Naive thymus-derived CD4-positive, alpha-beta T cell (primary cell): ENCODE measurements around the gene GMNC. TPM values are rescaled to one million over a fixed set of nuclear protein-coding genes. Genes with fewer than 3 reads are reported as not detected.
A peak's percentile ranks its signal among the peaks of the same experiment; 100 is the strongest.

Source experiments
- ATAC-seq: fragments of 150-1000 bp; cut with Tn5 transposase; 2 replicates; pipeline ENCODE4 v1.10.0; 2021; ENCODE audit warnings: mild to moderate bottlenecking, moderate library complexity
- CTCF ChIA-PET: fragments of 350-600 bp; sonication (Branson Sonifier 250); formaldehyde crosslinking; loops from one replicate; lab custom pipeline; 2021; ENCODE audit warnings: antibody characterized with exemption; lab: Charles Lee
- POLR2A ChIA-PET: fragments of 350-600 bp; sonication (Branson Sonifier 250); formaldehyde crosslinking; loops from one replicate; lab custom pipeline; 2021; ENCODE audit warnings: antibody characterized with exemption, inconsistent platforms; lab: Charles Lee
- DNase-seq, 9 donors: peaks; one replicate each; pipeline versions ENCODE4 v3.0.0 to v3.0.0-alpha.2; 2020 to 2022; ENCODE audit warnings: mixed read lengths in 1 of 9
- H3K27ac ChIP-seq: one replicate; pipeline ENCODE4 v1.7.0; 2013; ENCODE audit warnings: mild to moderate bottlenecking, low read depth, low read length, moderate library complexity
- H3K27me3 ChIP-seq, 2 donors: one replicate each; pipeline ENCODE4 v1.7.0; 2013; ENCODE audit warnings: low read length in 2 of 2, mild to moderate bottlenecking in 2 of 2, moderate library complexity in 2 of 2; ENCODE audit not compliant: control insufficient read depth in 2 of 2, insufficient read depth in 2 of 2
- H3K36me3 ChIP-seq, 3 experiments: 1 replicate in 2 of 3; 2 replicates in 1 of 3; pipeline ENCODE4 v1.7.0; 2013; ENCODE audit warnings: low read length in 3 of 3, mild to moderate bottlenecking in 3 of 3, moderate library complexity in 1 of 3; ENCODE audit not compliant: insufficient read depth in 3 of 3, control insufficient read depth in 2 of 3
- H3K4me1 ChIP-seq, 2 donors: one replicate each; pipeline ENCODE4 v1.7.0; 2013; ENCODE audit warnings: low read length in 2 of 2, mild to moderate bottlenecking in 2 of 2, moderate library complexity in 1 of 2; ENCODE audit not compliant: control insufficient read depth in 2 of 2, insufficient read depth in 2 of 2
- H3K4me3 ChIP-seq: 2 replicates; pipeline ENCODE4 v1.7.0; 2013; ENCODE audit warnings: mild to moderate bottlenecking, low read length
- H3K9me3 ChIP-seq, 3 experiments: 1 replicate in 2 of 3; 2 replicates in 1 of 3; pipeline ENCODE4 v1.7.0; 2013; ENCODE audit warnings: low read length in 3 of 3; ENCODE audit not compliant: control insufficient read depth in 2 of 3
- H3K27ac Mint-ChIP-seq, 9 donors: one replicate each; pipeline ENCODE4 v1.8.0; 2020 to 2022; ENCODE audit warnings: mixed read lengths in 9 of 9, mild to moderate bottlenecking in 8 of 9, moderate library complexity in 5 of 9, inconsistent platforms in 2 of 9
- H3K27me3 Mint-ChIP-seq, 5 donors: one replicate each; pipeline ENCODE4 v1.8.0; 2021 to 2022; ENCODE audit warnings: mixed read lengths in 5 of 5, mild to moderate bottlenecking in 1 of 5
- H3K36me3 Mint-ChIP-seq, 5 donors: one replicate each; pipeline ENCODE4 v1.8.0; 2020 to 2022; ENCODE audit warnings: mixed read lengths in 5 of 5, mild to moderate bottlenecking in 3 of 5, inconsistent platforms in 1 of 5
- H3K4me1 Mint-ChIP-seq, 7 donors: one replicate each; pipeline ENCODE4 v1.8.0; 2020 to 2022; ENCODE audit warnings: mixed read lengths in 7 of 7, mild to moderate bottlenecking in 3 of 7, inconsistent platforms in 1 of 7
- H3K4me3 Mint-ChIP-seq, 10 donors: one replicate each; pipeline ENCODE4 v1.8.0; 2020 to 2022; ENCODE audit warnings: mild to moderate bottlenecking in 10 of 10, mixed read lengths in 10 of 10, moderate library complexity in 6 of 10, inconsistent platforms in 2 of 10
- H3K9me3 Mint-ChIP-seq, 11 donors: one replicate each; pipeline ENCODE4 v1.8.0; 2020 to 2022; ENCODE audit warnings: mixed read lengths in 11 of 11, mild to moderate bottlenecking in 4 of 11, inconsistent platforms in 1 of 11, moderate library complexity in 1 of 11
- intact Hi-C, 2 donors: fragments of 100-400 bp; cut with micrococcal nuclease; formaldehyde crosslinking; loops; one replicate each; pipeline ENCODE4 v1.15.1; 2023
- polyA plus RNA-seq, 2 donors: library from polyadenylated mRNA; unstranded; fragments of 300-500 nt; fragmentation: Illumina TruSeq; gene quantifications; one replicate each; pipeline ENCODE4 v1.2.3, GENCODE V29; 2021
- total RNA-seq, 6 experiments: library from RNA in 5 of 6; stranded (reverse) in 5 of 6; gene quantifications; 1 replicate in 5 of 6; 2 replicates in 1 of 6; pipeline ENCODE4 v1.2.3 and lab custom pipeline; 2021 to 2026

Gene GMNC
- total and polyA plus RNA-seq, 7 experiments from 2014 or later: not detected

- Mint-ChIP-seq H3K27me3 (peaks cover 26 to 40% (median 34%) of the 10 kb centered on the region in 5 donors), H3K36me3 (peaks cover 0 to 2% (median 0%) of the 10 kb centered on the region in 5 donors), H3K4me1 (peaks cover 4 to 12% (median 7%) of the 10 kb centered on the region in 7 donors), H3K9me3 (peaks cover 0 to 4% (median 0%) of the 10 kb centered on the region in 11 donors), H3K4me3 (no peak overlapping the region), H3K27ac (no peak overlapping the region)
- no peaks in the 10 kb centered on the region for H3K9me3 ChIP-seq
- H3K27ac ChIP-seq: no peak overlapping the region
- intact Hi-C loops: no loop called here
- H3K4me3 ChIP-seq: no peak overlapping the region
- ATAC-seq (no peak), DNase-seq (no peak)
- ChIA-PET CTCF (no interaction called here), POLR2A (no interaction called here)
- no peaks in the 10 kb centered on the region for H3K36me3 ChIP-seq
- H3K4me1 ChIP-seq: no peaks in the 10 kb centered on the region
- no peaks in the 10 kb centered on the region for H3K27me3 ChIP-seq
These were observed 4.6 kb upstream of the GMNC start for GRCh38 chr3:190867071-190867470.

- H3K4me3 ChIP-seq: no peak overlapping the region
- DNase-seq (no peak), ATAC-seq (no peak)
- Mint-ChIP-seq H3K27me3 (peaks cover 36 to 52% (median 45%) of the 10 kb centered on the region in 5 donors), H3K36me3 (peaks cover 0 to 3% (median 0%) of the 10 kb centered on the region in 5 donors), H3K4me3 (no peak overlapping the region), H3K27ac (no peak overlapping the region), H3K9me3 (peaks cover 0 to 5% (median 0%) of the 10 kb centered on the region in 11 donors), H3K4me1 (peaks cover 4 to 14% (median 9%) of the 10 kb centered on the region in 7 donors)
- H3K27ac ChIP-seq: no peak overlapping the region
- no peaks in the 10 kb centered on the region for H3K9me3 ChIP-seq
- ChIA-PET CTCF (no interaction called here), POLR2A (no interaction called here)
- no peaks in the 10 kb centered on the region for H3K36me3 ChIP-seq
- intact Hi-C loops: no loop called here
- H3K27me3 ChIP-seq: no peaks in the 10 kb centered on the region
- H3K4me1 ChIP-seq: no peaks in the 10 kb centered on the region
These were observed 3.3 kb upstream of the GMNC start for GRCh38 chr3:190865828-190866227.

- Histone ChIP-seq H3K4me3 (no peak overlapping the region), H3K27me3 (no peaks in the 10 kb centered on the region), H3K27ac (no peak overlapping the region), H3K4me1 (no peaks in the 10 kb centered on the region), H3K36me3 (no peaks in the 10 kb centered on the region), H3K9me3 (no peaks in the 10 kb centered on the region)
- H3K9me3 Mint-ChIP-seq: peaks cover 0 to 5% (median 0%) of the 10 kb centered on the region in 11 donors
- H3K27ac Mint-ChIP-seq: no peak overlapping the region
- peaks cover 0 to 3% (median 0%) of the 10 kb centered on the region in 5 donors for H3K36me3 Mint-ChIP-seq
- H3K27me3 Mint-ChIP-seq: peaks cover 40 to 56% (median 49%) of the 10 kb centered on the region in 5 donors
- no peak overlapping the region for H3K4me3 Mint-ChIP-seq
- peaks cover 4 to 14% (median 9%) of the 10 kb centered on the region in 7 donors for H3K4me1 Mint-ChIP-seq
- no peak for DNase-seq
- intact Hi-C loops: no loop called here
- CTCF ChIA-PET: no interaction called here
- ATAC-seq: no peak
- POLR2A ChIA-PET: no interaction called here
These were observed 2.9 kb upstream of the GMNC start for GRCh38 chr3:190865419-190865818.

- ChIA-PET CTCF (no interaction called here), POLR2A (no interaction called here)
- intact Hi-C loops: no loop called here
- no peak overlapping the region for H3K4me3 Mint-ChIP-seq
- H3K27me3 Mint-ChIP-seq: peaks cover 43 to 67% (median 58%) of the 10 kb centered on the region in 5 donors
- Histone ChIP-seq H3K4me1 (no peaks in the 10 kb centered on the region), H3K9me3 (no peaks in the 10 kb centered on the region), H3K27ac (no peak overlapping the region), H3K36me3 (no peaks in the 10 kb centered on the region), H3K27me3 (no peaks in the 10 kb centered on the region), H3K4me3 (no peak overlapping the region)
- peaks cover 4 to 14% (median 9%) of the 10 kb centered on the region in 7 donors for H3K4me1 Mint-ChIP-seq
- peaks cover 0 to 3% (median 0%) of the 10 kb centered on the region in 5 donors for H3K36me3 Mint-ChIP-seq
- no peak for ATAC-seq
- no peak for DNase-seq
- peaks cover 0 to 5% (median 0%) of the 10 kb centered on the region in 11 donors for H3K9me3 Mint-ChIP-seq
- H3K27ac Mint-ChIP-seq: no peak overlapping the region
These were observed 1.5 kb upstream of the GMNC start for GRCh38 chr3:190864002-190864401.

GRCh38 chr3:190863119-190863465, 598 bp upstream of the GMNC start:
- ChIA-PET POLR2A (no interaction called here), CTCF (no interaction called here)
- Histone ChIP-seq H3K4me1 (no peaks in the 10 kb centered on the region), H3K9me3 (no peaks in the 10 kb centered on the region), H3K4me3 (no peak overlapping the region), H3K27ac (no peak overlapping the region), H3K27me3 (no peaks in the 10 kb centered on the region), H3K36me3 (no peaks in the 10 kb centered on the region)
- H3K9me3 Mint-ChIP-seq: peaks cover 0 to 5% (median 0%) of the 10 kb centered on the region in 11 donors
- intact Hi-C loops: no loop called here
- peaks cover 48 to 72% (median 58%) of the 10 kb centered on the region in 5 donors for H3K27me3 Mint-ChIP-seq
- ATAC-seq (no peak), DNase-seq (no peak)
- H3K27ac Mint-ChIP-seq: no peak overlapping the region
- H3K4me1 Mint-ChIP-seq: peaks cover 4 to 14% (median 9%) of the 10 kb centered on the region in 7 donors
- H3K36me3 Mint-ChIP-seq: peaks cover 0 to 3% (median 0%) of the 10 kb centered on the region in 5 donors
- peak overlapping the region in 8 of 10 donors; percentile 51 to 80 (median 65) for H3K4me3 Mint-ChIP-seq

- H3K9me3 Mint-ChIP-seq: peaks cover 0 to 6% (median 0%) of the 10 kb centered on the region in 11 donors
- no peak for DNase-seq
- no peak for ATAC-seq
- no peak overlapping the region for H3K27ac Mint-ChIP-seq
- Histone ChIP-seq H3K27me3 (no peaks in the 10 kb centered on the region), H3K4me1 (no peaks in the 10 kb centered on the region), H3K9me3 (no peaks in the 10 kb centered on the region), H3K27ac (no peak overlapping the region), H3K4me3 (no peak overlapping the region), H3K36me3 (no peaks in the 10 kb centered on the region)
- peaks cover 0 to 3% (median 0%) of the 10 kb centered on the region in 5 donors for H3K36me3 Mint-ChIP-seq
- intact Hi-C loops: no loop called here
- ChIA-PET CTCF (no interaction called here), POLR2A (no interaction called here)
- peaks cover 48 to 58% (median 53%) of the 10 kb centered on the region in 5 donors for H3K27me3 Mint-ChIP-seq
- no peak overlapping the region for H3K4me3 Mint-ChIP-seq
- H3K4me1 Mint-ChIP-seq: peaks cover 4 to 14% (median 9%) of the 10 kb centered on the region in 7 donors
These were observed 2.0 kb downstream of the GMNC start for GRCh38 chr3:190860521-190860920.

- CTCF ChIA-PET: no interaction called here
- Histone ChIP-seq H3K27me3 (no peaks in the 10 kb centered on the region), H3K4me1 (no peaks in the 10 kb centered on the region), H3K9me3 (no peaks in the 10 kb centered on the region), H3K4me3 (no peak overlapping the region), H3K36me3 (no peaks in the 10 kb centered on the region), H3K27ac (no peak overlapping the region)
- no peak for DNase-seq
- intact Hi-C loops: no loop called here
- Mint-ChIP-seq H3K36me3 (no peaks in the 10 kb centered on the region), H3K27me3 (peaks cover 6 to 22% (median 12%) of the 10 kb centered on the region in 5 donors), H3K9me3 (peaks cover 0 to 7% (median 0%) of the 10 kb centered on the region in 11 donors), H3K27ac (no peak overlapping the region), H3K4me3 (no peak overlapping the region), H3K4me1 (no peaks in the 10 kb centered on the region)
- ATAC-seq: no peak
- POLR2A ChIA-PET: no interaction called here
These were observed 7.3 kb downstream of the GMNC start for GRCh38 chr3:190855151-190855550.
